ENCODE results near the gene CA7. TPM values are rescaled to one million over a fixed set of nuclear protein-coding genes. Genes with fewer than 3 reads are reported as not detected.

CA7 gene
- total and polyA plus RNA-seq, 2 donors (not counting 3 experiments of a cell fraction or from before 2014, with no cell fraction given) = not detected

- no peaks in the 10 kb centered on the region for H4K20me1 ChIP-seq (replicated peaks; ENCODE audit: control insufficient read depth, extremely low read depth, insufficient read depth, low read length)
- no peak overlapping the region for H3K27ac ChIP-seq (ENCODE audit: insufficient read depth, low read depth, low read length)
- peaks cover 0 to 2% of the 10 kb centered on the region in 2 experiments for H3K36me3 ChIP-seq (ENCODE audit: control insufficient read depth in 2 of 2, extremely low read depth in 1 of 2, insufficient read depth in 2 of 2, low read length in 2 of 2)
- no peak for TF ChIP-seq POLR2AphosphoS5 (IDR thresholded peaks at IDR 0.05; ENCODE audit: insufficient read depth, low read depth, low read length)
- no peak for TF ChIP-seq MYC (IDR thresholded peaks at IDR 0.05; ENCODE audit: low read depth, low read length)
- no peak for TF ChIP-seq JUN (IDR thresholded peaks at IDR 0.05; ENCODE audit: borderline replicate concordance, insufficient read depth, insufficient read length, low read depth)
- no peak for TF ChIP-seq POLR2A (IDR thresholded peaks at IDR 0.05; ENCODE audit: low read depth, low read length)
- no peak for TF ChIP-seq FOS (IDR thresholded peaks at IDR 0.05; ENCODE audit: borderline replicate concordance, insufficient read depth, low read length)
- no peak for TF ChIP-seq EZH2 (IDR thresholded peaks at IDR 0.05; ENCODE audit: borderline replicate concordance, low read depth, low read length, severe bottlenecking)
- TF ChIP-seq MAX (IDR thresholded peaks at IDR 0.05; ENCODE audit: insufficient read depth, insufficient read length) = no peak
- no peak for TF ChIP-seq CTCF (IDR thresholded peaks at IDR 0.05; ENCODE audit: extremely low read depth in 1 of 2, insufficient read depth in 1 of 2, low read depth in 1 of 2, low read length in 2 of 2)
- no peak for TF ChIP-seq GATA2 (IDR thresholded peaks at IDR 0.05; ENCODE audit: insufficient read depth, insufficient read length, low read depth, low read length)
- dilution Hi-C loops (cut with MboI; ENCODE audit: extremely low pct_ligation_motif_present, low sequenced_read_pairs) = no loop called here
- no peak overlapping the region for H3K9ac ChIP-seq (replicated peaks; ENCODE audit: extremely low read depth, insufficient read depth, low read length)
- FAIRE-seq = no peak
- no peak for DNase-seq (ENCODE audit: low read depth, low spot score)
- H3K79me2 ChIP-seq (ENCODE audit: control insufficient read depth, insufficient read depth, low read length) = peaks cover 21% of the 10 kb centered on the region
- intact Hi-C loops (cut with micrococcal nuclease) = loop anchor here (5.0 kb wide), 1 partner anchor 80 kb away; the partner anchor contains the start of gene DYNC1LI2
- no peaks in the 10 kb centered on the region for H3K9me1 ChIP-seq (replicated peaks; ENCODE audit: control insufficient read depth, extremely low read depth, insufficient read depth, low read length)
- BruUV-seq (replicated peaks) = no TSS peak
- POLR2A ChIA-PET = no interaction called here
- CTCF ChIA-PET = interaction anchor here (3.5 to 4.2 kb wide), 2 partner anchors 34 to 35 kb away, joined by 32 to 153 read pairs; no protein-coding TSS in a partner anchor
- H3K4me3 ChIP-seq (replicated peaks in 1 of 3; ENCODE audit: insufficient read depth in 1 of 3, low read depth in 1 of 3, low read length in 3 of 3) = no peak overlapping the region
- H2AFZ ChIP-seq (ENCODE audit: low read depth, low read length) = no peak overlapping the region
- peaks cover 2 to 15% of the 10 kb centered on the region in 2 experiments for H3K27me3 ChIP-seq (ENCODE audit: control insufficient read depth in 2 of 2, insufficient read depth in 2 of 2, low read length in 2 of 2)
- H3K4me2 ChIP-seq (ENCODE audit: insufficient read depth, low read length) = no peak overlapping the region
- H3K9me3 ChIP-seq (replicated peaks; ENCODE audit: control insufficient read depth, insufficient read depth, low read length) = no peaks in the 10 kb centered on the region
- peaks cover 8% of the 10 kb centered on the region for H3K4me1 ChIP-seq (ENCODE audit: control insufficient read depth, extremely low read depth, insufficient read depth, low read length)
Observed at GRCh38 chr16:66832661-66833305, 11.4 kb upstream of the CA7 start.
